Progenitor cell of endocrine pancreas (in vitro differentiated cells): ENCODE results near the gene OSBPL5. TPM values are rescaled to one million over a fixed set of nuclear protein-coding genes. Genes with fewer than 3 reads are reported as not detected.

ENCODE experiments used
- DNase-seq: peaks from one replicate; pipeline ENCODE4 v3.0.0; 2021; ENCODE audit warnings: low spot score; ENCODE audit not compliant: unreplicated experiment
- H3K27ac Mint-ChIP-seq: 2 replicates; pipeline ENCODE4 v1.8.0; 2021; ENCODE audit warnings: mild to moderate bottlenecking, moderate library complexity, mixed read lengths
- H3K27me3 Mint-ChIP-seq: 2 replicates; pipeline ENCODE4 v1.8.0; 2021; ENCODE audit warnings: mixed read lengths
- H3K36me3 Mint-ChIP-seq: 2 replicates; pipeline ENCODE4 v1.8.0; 2022; ENCODE audit warnings: mixed read lengths; ENCODE audit not compliant: insufficient read depth
- H3K4me1 Mint-ChIP-seq: 2 replicates; pipeline ENCODE4 v1.8.0; 2021; ENCODE audit warnings: low read depth, mixed read lengths
- H3K4me3 Mint-ChIP-seq: 2 replicates; pipeline ENCODE4 v1.8.0; 2021; ENCODE audit warnings: low read depth, mild to moderate bottlenecking, moderate library complexity, mixed read lengths
- H3K9me3 Mint-ChIP-seq: 2 replicates; pipeline ENCODE4 v1.8.0; 2021; ENCODE audit warnings: low read depth, mixed read lengths
- CTCF ChIP-seq: fragments of 200-600 bp; sonication (generic); IDR thresholded peaks from one replicate; pipeline ENCODE4 v1.5.0; 2021; ENCODE audit warnings: antibody characterized with exemption, mild to moderate bottlenecking; ENCODE audit not compliant: unreplicated experiment
- total RNA-seq: library from RNA; stranded (reverse); gene quantifications from 2 replicates; pipeline ENCODE4 v1.2.1, GENCODE V29; 2021

OSBPL5 gene
- total RNA-seq, 1 donor from 2014 or later = 11.9 TPM

GRCh38 chr11:3188496-3189195, 23.5 kb upstream of the OSBPL5 start:
- DNase-seq = no peak
- no peak overlapping the region for H3K4me3 Mint-ChIP-seq
- no peaks in the 10 kb centered on the region for H3K36me3 Mint-ChIP-seq
- H3K27me3 Mint-ChIP-seq = peaks cover 78% of the 10 kb centered on the region
- no peaks in the 10 kb centered on the region for H3K9me3 Mint-ChIP-seq
- H3K27ac Mint-ChIP-seq = no peak overlapping the region
- peaks cover 1% of the 10 kb centered on the region for H3K4me1 Mint-ChIP-seq
- no peak for TF ChIP-seq CTCF

GRCh38 chr11:3186166-3186953, 21.2 kb upstream of the OSBPL5 start:
- Mint-ChIP-seq H3K36me3 (peaks cover 1% of the 10 kb centered on the region), H3K27ac (no peak overlapping the region), H3K27me3 (peaks cover 75% of the 10 kb centered on the region), H3K4me1 (peaks cover 1% of the 10 kb centered on the region), H3K9me3 (peaks cover 4% of the 10 kb centered on the region), H3K4me3 (no peak overlapping the region)
- TF ChIP-seq CTCF = no peak
- no peak for DNase-seq

GRCh38 chr11:3184732-3185347, 19.7 kb upstream of the OSBPL5 start:
- Mint-ChIP-seq H3K27me3 (peaks cover 70% of the 10 kb centered on the region), H3K36me3 (peaks cover 1% of the 10 kb centered on the region), H3K27ac (no peak overlapping the region), H3K9me3 (peaks cover 10% of the 10 kb centered on the region), H3K4me3 (no peak overlapping the region), H3K4me1 (peaks cover 1% of the 10 kb centered on the region)
- no peak for TF ChIP-seq CTCF
- no peak for DNase-seq

GRCh38 chr11:3183523-3183922, 18.4 kb upstream of the OSBPL5 start:
- peaks cover 61% of the 10 kb centered on the region for H3K27me3 Mint-ChIP-seq
- H3K36me3 Mint-ChIP-seq = peaks cover 1% of the 10 kb centered on the region
- H3K4me1 Mint-ChIP-seq = no peaks in the 10 kb centered on the region
- DNase-seq = no peak
- TF ChIP-seq CTCF = no peak
- H3K27ac Mint-ChIP-seq = no peak overlapping the region
- H3K9me3 Mint-ChIP-seq = peaks cover 11% of the 10 kb centered on the region
- no peak overlapping the region for H3K4me3 Mint-ChIP-seq

GRCh38 chr11:3182462-3182852, 17.3 kb upstream of the OSBPL5 start:
- no peak for DNase-seq
- Mint-ChIP-seq H3K4me3 (no peak overlapping the region), H3K27ac (no peak overlapping the region), H3K27me3 (peaks cover 60% of the 10 kb centered on the region), H3K4me1 (no peaks in the 10 kb centered on the region), H3K9me3 (peaks cover 15% of the 10 kb centered on the region), H3K36me3 (peaks cover 1% of the 10 kb centered on the region)
- TF ChIP-seq CTCF = no peak
